Stimulated activated CD4-positive, alpha-beta T cell treated with anti-CD3 and anti-CD28 coated beads, Interleukin-2, amount 100 ng/mL, for 48 hours (primary cell): ENCODE measurements around the gene PITPNC1.

Experiments used
- DNase-seq, 2 donors: peaks; one replicate each; pipeline ENCODE4 v3.0.0-alpha.2; 2020

Gene PITPNC1

GRCh38 chr17:67659028-67659427 lies 281.9 kb downstream of the PITPNC1 start:
- no peak for DNase-seq

GRCh38 chr17:67662712-67663111 lies 285.6 kb downstream of the PITPNC1 start:
- no peak for DNase-seq

GRCh38 chr17:67663457-67663856 lies 286.4 kb downstream of the PITPNC1 start:
- DNase-seq = no peak

GRCh38 chr17:67666028-67666427 lies 288.9 kb downstream of the PITPNC1 start:
- no peak for DNase-seq

- no peak for DNase-seq
Observed at GRCh38 chr17:67666710-67667109, 289.6 kb downstream of the PITPNC1 start.

GRCh38 chr17:67671493-67671892 lies 294.4 kb downstream of the PITPNC1 start:
- no peak for DNase-seq

- DNase-seq = no peak
Observed at GRCh38 chr17:67672592-67673335, 295.7 kb downstream of the PITPNC1 start.

- DNase-seq = no peak
Observed at GRCh38 chr17:67675481-67675880, 298.4 kb downstream of the PITPNC1 start.

- no peak for DNase-seq
Observed at GRCh38 chr17:67676305-67676704, 299.2 kb downstream of the PITPNC1 start.

GRCh38 chr17:67678414-67678813 lies 301.3 kb downstream of the PITPNC1 start:
- DNase-seq = no peak

GRCh38 chr17:67679225-67679624 lies 302.1 kb downstream of the PITPNC1 start:
- DNase-seq = no peak

GRCh38 chr17:67679721-67680120 lies 302.6 kb downstream of the PITPNC1 start:
- DNase-seq = no peak

GRCh38 chr17:67680445-67681224 lies 303.6 kb downstream of the PITPNC1 start:
- no peak for DNase-seq

- DNase-seq = no peak
Observed at GRCh38 chr17:67682196-67682595, 305.1 kb downstream of the PITPNC1 start.

GRCh38 chr17:67685351-67685750 lies 308.3 kb downstream of the PITPNC1 start:
- no peak for DNase-seq

GRCh38 chr17:67686241-67686640 lies 309.2 kb downstream of the PITPNC1 start:
- DNase-seq = no peak

GRCh38 chr17:67687511-67687910 lies 310.4 kb downstream of the PITPNC1 start:
- DNase-seq = no peak

- peak; percentile 38 to 45 for DNase-seq
Observed at GRCh38 chr17:67689534-67690177, 312.6 kb downstream of the PITPNC1 start.

GRCh38 chr17:67693811-67694210 lies 316.7 kb downstream of the PITPNC1 start:
- DNase-seq = no peak

- DNase-seq = no peak
Observed at GRCh38 chr17:67696347-67696746, 319.3 kb downstream of the PITPNC1 start.

- DNase-seq = no peak
Observed at GRCh38 chr17:67696853-67697498, 319.9 kb downstream of the PITPNC1 start.

- no peak for DNase-seq
Observed at GRCh38 chr17:67700037-67700724, 323.1 kb downstream of the PITPNC1 start.

- no peak for DNase-seq
Observed at GRCh38 chr17:67700725-67701119, 323.6 kb downstream of the PITPNC1 start.
